Measurements from ENCODE around the gene ANKFY1.

The ANKFY1 gene

GRCh38 chr17:4119299-4119698 is 144.5 kb downstream of the ANKFY1 start:
- DNase-seq (ENCODE audit: low read depth in 2 of 2), result no peak

GRCh38 chr17:4118015-4118743 is 145.6 kb downstream of the ANKFY1 start:
- no peak for DNase-seq (ENCODE audit: low read depth in 2 of 2)

DNA sequence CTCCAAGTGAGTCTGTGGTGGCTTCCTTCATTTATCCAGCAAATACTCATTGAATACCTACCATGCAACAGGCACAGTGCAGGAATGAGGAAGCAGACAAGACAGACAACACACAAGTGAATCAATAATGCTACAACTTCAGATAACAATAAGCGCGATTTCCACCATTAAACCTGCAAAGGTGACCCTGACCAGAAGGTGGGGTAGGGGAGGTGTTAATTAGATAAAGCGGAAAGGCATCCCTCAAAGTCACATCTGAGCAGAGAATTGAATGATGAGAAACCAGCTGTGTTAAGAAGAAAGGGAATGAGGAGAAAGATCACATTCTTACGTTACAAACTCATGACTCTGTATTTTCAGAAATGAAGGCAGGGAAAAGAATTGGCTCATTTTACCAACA is 147.3 kb downstream of the ANKFY1 start:
- DNase-seq (ENCODE audit: low read depth in 2 of 2), result no peak

All from stimulated activated CD4-positive, alpha-beta T cell treated with anti-CD3 and anti-CD28 coated beads, Interleukin-4, amount 100 ng/mL, for 48 hours (primary cell).